ENCODE measurements around the gene ECT2.
"Not testable (repeated sequence)": the region's sequence is repeated elsewhere in the genome, so short reads cannot be mapped to it uniquely, and the experiment has no call there.

Gene ECT2

GRCh38 chr3:172813462-172813861 is 62.9 kb downstream of the ECT2 start:
- DNase-seq: no peak

GRCh38 chr3:172814738-172815137 is 64.2 kb downstream of the ECT2 start:
- DNase-seq: no peak

DNA sequence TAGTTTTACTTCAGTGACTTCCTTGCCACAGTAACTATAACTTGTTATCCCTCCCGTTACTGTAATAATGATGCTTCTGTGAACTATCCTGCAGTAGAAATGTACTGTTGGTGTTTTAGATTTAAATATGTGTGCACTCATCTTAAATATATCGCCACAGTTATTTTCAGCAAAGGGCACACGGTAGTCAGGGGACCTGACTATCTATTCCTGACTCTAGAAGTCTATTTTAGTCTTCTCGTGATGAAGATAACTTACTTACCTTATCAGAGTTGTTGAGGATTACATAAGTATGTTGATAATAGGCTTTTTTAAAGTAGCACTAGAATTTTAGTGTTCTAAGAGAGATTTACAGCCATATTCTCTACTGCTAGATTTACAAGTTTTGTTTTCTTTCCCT is 65.3 kb downstream of the ECT2 start:
- DNase-seq: no peak

DNA sequence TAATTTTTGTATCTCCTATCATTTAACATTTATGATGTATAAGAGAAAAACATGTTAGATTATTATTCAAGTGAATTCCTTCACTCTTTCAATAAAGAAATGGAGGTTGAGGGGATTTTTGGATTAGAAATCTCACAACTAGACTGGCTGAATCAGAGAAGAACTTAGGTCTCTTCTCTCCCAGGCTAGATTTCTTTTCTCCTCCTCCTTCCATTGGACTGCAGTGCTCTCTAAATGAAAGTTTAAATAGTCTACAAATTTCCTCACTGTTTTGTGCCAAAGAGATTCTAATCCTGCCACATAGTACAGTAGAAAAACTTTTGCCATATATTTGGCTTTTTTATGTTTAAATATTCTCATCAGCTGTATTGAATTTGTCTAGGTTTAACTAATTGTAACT is 65.8 kb downstream of the ECT2 start:
- no peak for DNase-seq

DNA sequence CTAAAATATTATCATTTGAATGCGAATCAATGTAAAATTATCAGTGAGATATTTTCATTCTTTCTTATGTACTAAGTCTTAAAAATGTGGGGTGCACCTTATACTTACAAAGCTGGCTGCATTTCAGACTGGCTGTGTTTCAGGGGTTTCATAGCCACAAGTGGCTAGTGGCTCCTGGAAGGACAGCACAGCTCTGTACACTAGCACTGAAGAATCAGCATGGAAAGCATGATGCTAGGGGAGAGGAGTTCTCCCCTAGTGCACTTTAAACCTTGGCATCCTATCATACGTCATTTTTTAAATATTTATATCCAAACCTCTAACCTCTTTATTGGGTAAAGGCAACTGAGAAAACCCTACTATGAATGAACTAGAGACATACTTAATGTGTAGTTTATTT is 66.4 kb downstream of the ECT2 start:
- DNase-seq: no peak

DNA sequence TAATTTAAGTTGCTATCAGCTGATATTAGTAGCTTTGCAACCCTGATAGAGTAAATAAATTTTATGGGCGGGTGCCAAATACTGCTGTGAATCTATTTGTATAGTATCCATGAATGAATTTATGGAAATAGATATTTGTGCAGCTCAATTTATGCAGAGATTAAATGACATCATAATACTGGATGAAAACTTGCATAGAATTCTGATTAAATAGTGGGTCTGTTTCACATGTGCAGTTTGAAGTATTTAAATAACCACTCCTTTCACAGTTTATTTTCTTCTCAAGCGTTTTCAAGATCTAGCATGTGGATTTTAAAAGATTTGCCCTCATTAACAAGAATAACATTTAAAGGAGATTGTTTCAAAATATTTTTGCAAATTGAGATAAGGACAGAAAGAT is 70.0 kb downstream of the ECT2 start:
- DNase-seq: no peak

DNA sequence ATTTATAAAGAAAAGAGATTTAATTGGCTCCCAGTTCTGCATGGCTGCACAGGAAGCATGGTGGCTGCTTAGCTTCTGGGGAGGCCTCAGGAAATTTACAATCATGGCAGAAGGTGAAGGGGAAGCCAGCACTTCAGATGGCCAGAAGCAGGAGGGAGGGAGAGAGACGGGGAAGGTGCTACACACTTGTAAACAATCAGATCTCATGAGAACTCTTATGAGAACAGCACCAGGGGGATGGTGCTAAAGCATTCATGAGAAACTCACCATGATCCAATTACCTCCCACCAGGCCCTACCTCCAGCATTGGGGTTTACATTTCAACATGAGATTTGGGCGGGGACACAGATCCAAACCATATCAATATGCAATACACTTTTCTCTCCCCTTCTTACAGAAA is 73.7 kb downstream of the ECT2 start:
- no peak for DNase-seq

GRCh38 chr3:172827231-172827630 is 76.7 kb downstream of the ECT2 start:
- not testable (repeated sequence) for DNase-seq

DNA sequence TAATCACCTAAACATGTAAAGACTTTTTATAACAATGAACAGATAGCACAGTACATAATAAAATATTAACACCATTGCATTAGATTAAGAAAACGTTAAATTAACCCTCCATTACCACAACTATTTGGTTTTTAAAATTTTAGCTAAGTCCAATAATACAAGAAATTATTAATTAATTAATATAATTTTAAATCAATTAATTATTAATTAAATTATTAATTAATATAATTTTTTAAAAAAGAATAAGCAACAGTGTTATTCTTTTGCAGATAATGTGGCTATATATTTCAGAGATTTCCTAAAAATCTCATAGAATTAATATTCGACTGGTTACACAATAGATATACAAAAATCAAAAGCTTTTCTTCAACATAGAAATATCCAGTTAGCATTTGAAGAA is 82.5 kb downstream of the ECT2 start:
- DNase-seq: no peak

GRCh38 chr3:172836390-172836997 is 86.0 kb downstream of the ECT2 start:
- DNase-seq: peak; percentile 18

DNA sequence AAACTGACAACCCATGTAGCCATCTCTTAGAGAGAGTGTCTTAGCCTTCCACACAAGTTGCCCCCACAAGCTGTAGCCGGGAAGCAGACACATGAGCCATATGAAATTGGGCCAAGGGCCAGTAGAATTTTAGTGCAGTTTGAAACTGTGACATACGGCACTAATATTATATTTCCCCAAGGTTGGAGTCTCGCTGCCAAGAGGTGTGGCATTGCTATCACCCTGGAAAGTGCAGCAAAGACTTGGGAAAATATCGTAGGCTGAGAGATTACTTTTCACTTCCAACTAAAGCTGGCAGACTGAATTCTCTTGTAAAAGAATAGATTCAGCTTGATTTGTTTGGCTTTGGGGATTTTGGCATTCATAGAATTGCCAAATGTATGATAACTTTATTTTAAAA is 89.2 kb downstream of the ECT2 start:
- DNase-seq: no peak

DNA sequence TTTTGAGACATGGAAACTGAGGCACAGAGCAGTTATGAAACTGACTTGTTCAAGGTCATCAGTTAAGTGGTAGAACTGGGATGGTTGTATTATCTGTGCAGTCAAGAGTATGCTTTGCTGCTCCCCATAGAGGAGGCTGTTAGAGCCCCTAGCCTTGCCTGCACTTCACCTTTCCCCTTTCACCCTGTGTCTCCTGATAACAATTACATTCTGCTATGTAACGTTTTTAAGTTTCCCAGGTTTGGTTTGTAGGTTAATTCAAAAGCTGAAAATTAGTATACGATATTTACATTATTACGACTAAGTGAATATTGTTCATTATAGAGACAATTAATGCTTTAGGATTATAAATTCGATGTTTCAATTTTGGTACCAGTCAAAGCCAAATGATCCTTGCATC is 89.9 kb downstream of the ECT2 start:
- no peak for DNase-seq

DNA sequence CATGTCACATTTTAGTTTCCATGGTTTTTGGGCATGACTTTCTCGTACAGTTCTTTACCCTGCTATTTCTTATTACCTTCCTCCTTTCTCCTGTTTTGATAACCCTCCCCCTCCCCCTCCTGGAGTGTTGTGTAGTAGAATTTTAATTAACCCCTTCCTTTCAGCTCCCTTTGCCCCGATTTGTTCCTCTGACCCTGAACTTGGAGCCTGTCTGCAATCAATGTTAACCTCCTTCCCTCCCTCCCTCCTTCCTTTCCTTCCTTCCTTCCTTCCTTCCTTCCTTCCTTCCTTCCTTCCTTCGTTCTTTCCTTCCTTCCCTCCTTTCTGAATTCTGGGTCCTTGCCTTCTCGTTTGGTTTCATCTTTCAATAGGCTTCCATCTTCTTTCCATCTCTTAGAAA is 90.4 kb downstream of the ECT2 start:
- DNase-seq: no peak

GRCh38 chr3:172844428-172844827 is 93.9 kb downstream of the ECT2 start:
- no peak for DNase-seq

DNA sequence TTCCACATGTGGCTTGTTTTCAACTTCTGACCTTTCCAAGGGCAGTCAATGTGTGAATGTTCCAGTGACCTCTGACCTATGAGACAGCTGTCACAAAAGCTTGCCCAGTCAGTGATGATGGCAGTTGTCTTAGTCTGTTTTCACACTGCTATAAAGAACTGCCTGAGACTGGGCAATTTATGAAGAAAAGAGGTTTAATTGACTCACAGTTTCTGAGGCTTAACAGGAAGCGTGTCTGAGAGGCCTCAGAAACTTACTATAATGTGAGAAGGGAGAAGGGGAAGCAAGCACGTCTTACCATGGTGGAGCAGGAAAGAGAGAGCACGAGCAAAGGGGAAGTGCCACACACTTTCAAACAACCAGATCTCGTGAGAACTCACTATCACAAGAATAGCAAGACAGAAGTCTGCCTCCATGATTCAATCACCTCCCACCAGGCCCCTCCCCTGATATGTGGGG is 95.6 kb downstream of the ECT2 start:
- DNase-seq: no peak

DNA sequence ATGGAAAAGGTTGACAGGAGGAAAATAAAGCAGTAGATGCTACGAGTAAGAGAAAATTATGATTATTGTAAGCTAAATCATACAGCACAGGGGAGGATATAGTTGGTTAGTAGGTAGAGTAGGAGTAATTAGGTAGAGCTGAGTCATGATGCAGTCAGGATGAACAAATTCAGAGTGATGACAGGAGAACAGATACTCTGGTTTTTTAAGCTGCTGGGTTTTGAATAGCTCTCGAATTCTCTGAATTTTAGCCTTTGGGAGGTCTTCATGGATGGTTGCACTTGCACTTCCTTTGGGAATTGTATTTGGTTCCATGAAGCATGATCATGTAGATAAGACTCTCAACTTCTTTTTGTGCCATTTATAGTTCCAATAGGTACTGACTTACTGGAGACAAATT is 96.2 kb downstream of the ECT2 start:
- no peak for DNase-seq

GRCh38 chr3:172847292-172847691 is 96.8 kb downstream of the ECT2 start:
- DNase-seq: no peak

DNA sequence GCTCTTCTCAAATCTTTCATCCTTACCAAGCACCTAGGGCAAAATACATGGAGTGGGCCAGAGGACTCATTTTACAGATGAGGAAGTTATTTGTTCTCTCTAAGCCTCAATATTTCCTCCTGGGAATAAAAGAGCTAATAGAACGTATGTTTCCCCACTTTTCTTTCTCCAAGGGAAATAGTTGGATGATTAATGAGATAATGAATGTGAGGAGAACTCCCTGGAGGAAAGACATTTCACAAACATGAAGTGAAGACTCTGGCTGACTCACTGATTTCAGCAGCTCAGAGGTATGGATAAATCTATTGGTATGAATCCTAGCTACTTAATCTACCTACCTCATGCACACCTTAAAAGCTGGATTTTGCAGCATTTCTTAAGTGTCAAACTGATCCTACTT is 98.4 kb downstream of the ECT2 start:
- DNase-seq: no peak

DNA sequence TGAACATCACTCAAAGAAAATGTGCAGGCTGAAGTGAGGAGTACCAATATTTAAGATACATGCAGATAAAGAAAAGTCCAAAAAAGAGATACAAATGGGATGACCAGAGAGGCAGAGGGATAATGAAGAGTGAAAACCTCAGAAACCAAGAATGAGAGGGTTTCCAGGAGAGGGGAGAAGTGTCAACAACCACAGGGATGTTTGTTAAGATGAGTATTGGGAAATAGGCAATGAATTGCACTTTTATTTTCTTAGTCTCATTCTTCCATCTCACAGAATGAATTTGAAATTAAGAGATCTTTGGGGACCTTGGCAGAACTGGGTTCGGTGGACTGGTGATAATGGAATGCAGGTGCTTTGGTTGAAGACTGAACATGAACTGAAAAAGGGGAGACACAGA is 102.5 kb downstream of the ECT2 start:
- DNase-seq: no peak

- DNase-seq: no peak
Observed at GRCh38 chr3:172853921-172854666, 103.6 kb downstream of the ECT2 start.

DNA sequence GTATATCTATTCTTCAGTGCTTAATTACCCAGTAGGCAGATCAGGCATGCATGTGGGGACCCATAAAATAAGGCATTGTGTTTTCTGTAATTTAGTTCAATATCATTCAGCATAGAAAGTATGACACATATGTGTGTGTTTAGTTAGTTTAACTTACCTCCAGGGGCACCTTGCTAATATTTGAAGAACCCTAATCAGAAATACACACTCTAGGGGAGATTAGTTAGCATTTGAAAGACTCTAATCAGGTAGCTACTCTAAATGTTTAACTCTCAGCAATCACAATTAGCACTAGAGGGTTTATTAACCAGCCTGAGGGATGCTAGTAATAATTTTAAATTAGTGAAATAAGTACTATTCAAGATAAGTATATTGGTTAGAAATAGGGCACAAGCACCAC is 104.5 kb downstream of the ECT2 start:
- no peak for DNase-seq

GRCh38 chr3:172856795-172857742 is 106.5 kb downstream of the ECT2 start:
- no peak for DNase-seq

- no peak for DNase-seq
Observed at GRCh38 chr3:172859041-172859440, 108.5 kb downstream of the ECT2 start.

Measured in NCI-H774 (cell line).